GM23338 (cell line): ENCODE measurements around the gene ENTPD1. TPM values are rescaled to one million over a fixed set of nuclear protein-coding genes. Genes with fewer than 3 reads are reported as not detected.
A peak's percentile ranks its signal among the peaks of the same experiment; 100 is the strongest.

Source experiments
- ATAC-seq: fragments of 200-7000 bp; cut with Tn5 transposase; 3 replicates; pipeline ENCODE4 v1.9.1; 2020
- DNase-seq: peaks from one replicate; pipeline ENCODE4 v3.0.0-alpha.2; 2015; ENCODE audit warnings: low spot score
- H2AFZ ChIP-seq: fragments of 200-600 bp; sonication (generic); 2 replicates; pipeline ENCODE4 v1.8.0; 2016; ENCODE audit warnings: antibody characterized with exemption, mild to moderate bottlenecking, moderate library complexity
- H3F3A ChIP-seq: fragments of 200-600 bp; sonication (generic); replicated peaks from 2 replicates; pipeline ENCODE4 v1.8.0; 2017; ENCODE audit warnings: antibody characterized with exemption, mixed run types, low read depth
- H3K27ac ChIP-seq: fragments of 200-600 bp; sonication (generic); 2 replicates; pipeline ENCODE4 v1.6.1; 2016; ENCODE audit warnings: low read depth
- H3K27me3 ChIP-seq: fragments of 200-600 bp; sonication (generic); 2 replicates; pipeline ENCODE4 v1.8.0; 2016; ENCODE audit warnings: mild to moderate bottlenecking, mixed run types, moderate library complexity; ENCODE audit not compliant: insufficient read depth
- H3K36me3 ChIP-seq: fragments of 200-600 bp; sonication (generic); 2 replicates; pipeline ENCODE4 v1.8.0; 2016; ENCODE audit warnings: mild to moderate bottlenecking; ENCODE audit not compliant: insufficient read depth
- H3K4me1 ChIP-seq: fragments of 200-600 bp; sonication (generic); 2 replicates; pipeline ENCODE4 v1.8.0; 2016; ENCODE audit warnings: mild to moderate bottlenecking, moderate library complexity; ENCODE audit not compliant: insufficient read depth
- H3K4me2 ChIP-seq: fragments of 200-600 bp; sonication (generic); 2 replicates; pipeline ENCODE4 v1.7.1; 2017; ENCODE audit warnings: mixed run types
- H3K4me3 ChIP-seq: fragments of 200-600 bp; sonication (generic); 2 replicates; pipeline ENCODE4 v1.6.1; 2016; ENCODE audit warnings: mixed run types
- H3K79me2 ChIP-seq: fragments of 200-600 bp; sonication (generic); replicated peaks from 2 replicates; pipeline ENCODE4 v1.8.0; 2017; ENCODE audit warnings: mild to moderate bottlenecking; ENCODE audit not compliant: insufficient read depth
- H3K9me2 ChIP-seq: fragments of 200-600 bp; sonication (generic); 2 replicates; pipeline ENCODE4 v1.8.0; 2017; ENCODE audit not compliant: insufficient read depth
- H4K20me1 ChIP-seq: fragments of 200-600 bp; sonication (generic); replicated peaks from 2 replicates; pipeline ENCODE4 v1.8.0; 2017; ENCODE audit warnings: mild to moderate bottlenecking; ENCODE audit not compliant: insufficient read depth
- H3K27ac Mint-ChIP-seq: 2 replicates; pipeline ENCODE4 v1.8.0; 2020; ENCODE audit warnings: inconsistent platforms, mild to moderate bottlenecking, moderate library complexity, mixed read lengths
- H3K27me3 Mint-ChIP-seq: 3 replicates; pipeline ENCODE4 v1.8.0; 2022; ENCODE audit warnings: low read depth, mild to moderate bottlenecking, moderate library complexity, mixed read lengths, inconsistent platforms; ENCODE audit not compliant: insufficient read depth, poor library complexity
- H3K36me3 Mint-ChIP-seq: 3 replicates; pipeline ENCODE4 v1.8.0; 2021; ENCODE audit warnings: low read depth, mild to moderate bottlenecking, inconsistent platforms, moderate library complexity, mixed read lengths
- H3K4me1 Mint-ChIP-seq: 3 replicates; pipeline ENCODE4 v1.8.0; 2020; ENCODE audit warnings: mild to moderate bottlenecking, inconsistent platforms, mixed read lengths
- H3K4me3 Mint-ChIP-seq: 3 replicates; pipeline ENCODE4 v1.8.0; 2021; ENCODE audit warnings: moderate library complexity, mild to moderate bottlenecking, inconsistent platforms, mixed read lengths
- H3K9me3 Mint-ChIP-seq: 3 replicates; pipeline ENCODE4 v1.8.0; 2020; ENCODE audit warnings: moderate library complexity, mild to moderate bottlenecking, inconsistent platforms, mixed read lengths
- CREB1 ChIP-seq: fragments of 250-450 bp; sonication (Bioruptor Pico); IDR thresholded peaks from 2 replicates; pipeline ENCODE4 v1.5.0; 2020; ENCODE audit warnings: low read depth, mild to moderate bottlenecking, moderate library complexity
- ETS1 ChIP-seq: IDR thresholded peaks from 2 replicates; pipeline ENCODE4 v1.6.1; 2016; ENCODE audit warnings: antibody characterized with exemption
- EZH2 ChIP-seq: fragments of 200-600 bp; sonication (generic); IDR thresholded peaks from one replicate; pipeline ENCODE4 v1.8.0; 2017; ENCODE audit warnings: antibody characterized with exemption, mild to moderate bottlenecking, low read depth; ENCODE audit not compliant: unreplicated experiment
- EZH2phosphoT487 ChIP-seq: fragments of 200-600 bp; sonication (generic); IDR thresholded peaks from one replicate; pipeline ENCODE4 v1.8.1; 2018; ENCODE audit warnings: antibody characterized with exemption; ENCODE audit not compliant: unreplicated experiment
- JUNB ChIP-seq: IDR thresholded peaks from one replicate; pipeline ENCODE4 v1.6.1; 2016; ENCODE audit warnings: antibody characterized with exemption; ENCODE audit not compliant: unreplicated experiment
- NANOG ChIP-seq: IDR thresholded peaks from 2 replicates; pipeline ENCODE4 v1.6.1; 2016; ENCODE audit warnings: antibody characterized with exemption, borderline replicate concordance
- POLR2AphosphoS5 ChIP-seq: IDR thresholded peaks from 2 replicates; pipeline ENCODE4 v1.6.1; 2016; ENCODE audit warnings: antibody characterized with exemption, low read depth
- STAT1 ChIP-seq: IDR thresholded peaks from one replicate; pipeline ENCODE4 v1.6.1; 2016; ENCODE audit warnings: antibody characterized with exemption; ENCODE audit not compliant: unreplicated experiment
- ZNF114 ChIP-seq: fragments of 250-450 bp; sonication (Bioruptor Pico); IDR thresholded peaks from 2 replicates; pipeline ENCODE4 v1.5.0; 2020; ENCODE audit warnings: mild to moderate bottlenecking, moderate library complexity
- ZNF331 ChIP-seq: fragments of 250-450 bp; sonication (Bioruptor Pico); IDR thresholded peaks from 2 replicates; pipeline ENCODE4 v1.5.0; 2020; ENCODE audit warnings: low read depth, mild to moderate bottlenecking, moderate library complexity
- ZNF462 ChIP-seq: fragments of 250-450 bp; sonication (Bioruptor Pico); IDR thresholded peaks from 2 replicates; pipeline ENCODE4 v1.5.0; 2020; ENCODE audit warnings: mild to moderate bottlenecking, moderate library complexity
- polyA plus RNA-seq: library from polyadenylated mRNA; unstranded; fragments of >200 nt; fragmentation: Nextera tagmentation; extraction: Ambion mirVana; gene quantifications from 2 replicates; pipeline ENCODE4 v1.2.1, GENCODE V29; 2016
- total RNA-seq: library from RNA; depleted of rRNA; stranded (reverse); fragments of >200 nt; shearing (Covaris generic); gene quantifications from 2 replicates; pipeline ENCODE4 v1.2.3, GENCODE V29; 2014
- TF ChIP-seq, protein P1 (sequence below): IDR thresholded peaks from one replicate; pipeline ENCODE4 v1.6.1; 2018; ENCODE audit warnings: antibody characterized with exemption; ENCODE audit not compliant: unreplicated experiment
- TF ChIP-seq, protein P2 (sequence below), 2 experiments: fragments of 200-600 bp in 1 of 2; sonication (generic) in 1 of 2; conservative IDR thresholded peaks; 2 replicates each; pipeline versions ENCODE4 v1.5.1 to v1.6.1; 2016 to 2017; ENCODE audit warnings: antibody characterized with exemption in 2 of 2, low read depth in 2 of 2, mild to moderate bottlenecking in 2 of 2, moderate library complexity in 1 of 2

The ENTPD1 gene
- total and polyA plus RNA-seq, 2 experiments from 2014 or later = 2.3 to 3.6 TPM

GRCh38 chr10:95785942-95786669, 30.1 kb downstream of the ENTPD1 start:
- no peak overlapping the region for H3K27ac Mint-ChIP-seq
- H3K36me3 Mint-ChIP-seq = no peaks in the 10 kb centered on the region
- no peak for TF ChIP-seq CREB1 (CRISPR knock-in tag)
- no peak for TF ChIP-seq EZH2
- no peak for TF ChIP-seq ZNF331 (CRISPR knock-in tag)
- TF ChIP-seq, protein P1, sequence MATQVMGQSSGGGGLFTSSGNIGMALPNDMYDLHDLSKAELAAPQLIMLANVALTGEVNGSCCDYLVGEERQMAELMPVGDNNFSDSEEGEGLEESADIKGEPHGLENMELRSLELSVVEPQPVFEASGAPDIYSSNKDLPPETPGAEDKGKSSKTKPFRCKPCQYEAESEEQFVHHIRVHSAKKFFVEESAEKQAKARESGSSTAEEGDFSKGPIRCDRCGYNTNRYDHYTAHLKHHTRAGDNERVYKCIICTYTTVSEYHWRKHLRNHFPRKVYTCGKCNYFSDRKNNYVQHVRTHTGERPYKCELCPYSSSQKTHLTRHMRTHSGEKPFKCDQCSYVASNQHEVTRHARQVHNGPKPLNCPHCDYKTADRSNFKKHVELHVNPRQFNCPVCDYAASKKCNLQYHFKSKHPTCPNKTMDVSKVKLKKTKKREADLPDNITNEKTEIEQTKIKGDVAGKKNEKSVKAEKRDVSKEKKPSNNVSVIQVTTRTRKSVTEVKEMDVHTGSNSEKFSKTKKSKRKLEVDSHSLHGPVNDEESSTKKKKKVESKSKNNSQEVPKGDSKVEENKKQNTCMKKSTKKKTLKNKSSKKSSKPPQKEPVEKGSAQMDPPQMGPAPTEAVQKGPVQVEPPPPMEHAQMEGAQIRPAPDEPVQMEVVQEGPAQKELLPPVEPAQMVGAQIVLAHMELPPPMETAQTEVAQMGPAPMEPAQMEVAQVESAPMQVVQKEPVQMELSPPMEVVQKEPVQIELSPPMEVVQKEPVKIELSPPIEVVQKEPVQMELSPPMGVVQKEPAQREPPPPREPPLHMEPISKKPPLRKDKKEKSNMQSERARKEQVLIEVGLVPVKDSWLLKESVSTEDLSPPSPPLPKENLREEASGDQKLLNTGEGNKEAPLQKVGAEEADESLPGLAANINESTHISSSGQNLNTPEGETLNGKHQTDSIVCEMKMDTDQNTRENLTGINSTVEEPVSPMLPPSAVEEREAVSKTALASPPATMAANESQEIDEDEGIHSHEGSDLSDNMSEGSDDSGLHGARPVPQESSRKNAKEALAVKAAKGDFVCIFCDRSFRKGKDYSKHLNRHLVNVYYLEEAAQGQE = no peak
- TF ChIP-seq, protein P2, sequence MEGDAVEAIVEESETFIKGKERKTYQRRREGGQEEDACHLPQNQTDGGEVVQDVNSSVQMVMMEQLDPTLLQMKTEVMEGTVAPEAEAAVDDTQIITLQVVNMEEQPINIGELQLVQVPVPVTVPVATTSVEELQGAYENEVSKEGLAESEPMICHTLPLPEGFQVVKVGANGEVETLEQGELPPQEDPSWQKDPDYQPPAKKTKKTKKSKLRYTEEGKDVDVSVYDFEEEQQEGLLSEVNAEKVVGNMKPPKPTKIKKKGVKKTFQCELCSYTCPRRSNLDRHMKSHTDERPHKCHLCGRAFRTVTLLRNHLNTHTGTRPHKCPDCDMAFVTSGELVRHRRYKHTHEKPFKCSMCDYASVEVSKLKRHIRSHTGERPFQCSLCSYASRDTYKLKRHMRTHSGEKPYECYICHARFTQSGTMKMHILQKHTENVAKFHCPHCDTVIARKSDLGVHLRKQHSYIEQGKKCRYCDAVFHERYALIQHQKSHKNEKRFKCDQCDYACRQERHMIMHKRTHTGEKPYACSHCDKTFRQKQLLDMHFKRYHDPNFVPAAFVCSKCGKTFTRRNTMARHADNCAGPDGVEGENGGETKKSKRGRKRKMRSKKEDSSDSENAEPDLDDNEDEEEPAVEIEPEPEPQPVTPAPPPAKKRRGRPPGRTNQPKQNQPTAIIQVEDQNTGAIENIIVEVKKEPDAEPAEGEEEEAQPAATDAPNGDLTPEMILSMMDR (conservative IDR thresholded peaks at IDR 0.05; ENCODE audit: low read depth in 2 of 2) = no peak
- no peak for TF ChIP-seq ZNF114 (CRISPR knock-in tag)
- no peak for TF ChIP-seq ZNF462 (CRISPR knock-in tag)
- no peak for TF ChIP-seq ETS1
- no peak for TF ChIP-seq EZH2phosphoT487
- TF ChIP-seq JUNB = no peak
- TF ChIP-seq NANOG = no peak
- TF ChIP-seq POLR2AphosphoS5 = no peak
- no peak for TF ChIP-seq STAT1

More at GRCh38 chr10:95785942-95786669, 30.1 kb downstream of the ENTPD1 start:
- no peaks in the 10 kb centered on the region for H3K4me1 Mint-ChIP-seq
- no peaks in the 10 kb centered on the region for H3F3A ChIP-seq
- H3K4me3 Mint-ChIP-seq = no peak overlapping the region
- no peaks in the 10 kb centered on the region; the same call in 1 of the 2 replicates for H3K4me1 ChIP-seq
- no peak overlapping the region for H3K4me2 ChIP-seq
- H4K20me1 ChIP-seq = no peaks in the 10 kb centered on the region
- DNase-seq (peak; percentile 45), ATAC-seq (peak; percentile 92)
- H3K9me2 ChIP-seq = no peaks in the 10 kb centered on the region
- H3K4me3 ChIP-seq = no peak overlapping the region
- H3K27me3 ChIP-seq = no peaks in the 10 kb centered on the region
- H3K27ac ChIP-seq = no peak overlapping the region
- no peaks in the 10 kb centered on the region for H3K36me3 ChIP-seq
- H2AFZ ChIP-seq = no peak overlapping the region
- H3K9me3 Mint-ChIP-seq = no peaks in the 10 kb centered on the region
- H3K79me2 ChIP-seq = no peaks in the 10 kb centered on the region
- H3K27me3 Mint-ChIP-seq = no peaks in the 10 kb centered on the region
